Measurements from ENCODE around the gene LRRC1. TPM values are rescaled to one million over a fixed set of nuclear protein-coding genes. Genes with fewer than 3 reads are reported as not detected.

LRRC1 gene
- total RNA-seq, 1 experiment from 2014 or later = 10.3 TPM

DNA sequence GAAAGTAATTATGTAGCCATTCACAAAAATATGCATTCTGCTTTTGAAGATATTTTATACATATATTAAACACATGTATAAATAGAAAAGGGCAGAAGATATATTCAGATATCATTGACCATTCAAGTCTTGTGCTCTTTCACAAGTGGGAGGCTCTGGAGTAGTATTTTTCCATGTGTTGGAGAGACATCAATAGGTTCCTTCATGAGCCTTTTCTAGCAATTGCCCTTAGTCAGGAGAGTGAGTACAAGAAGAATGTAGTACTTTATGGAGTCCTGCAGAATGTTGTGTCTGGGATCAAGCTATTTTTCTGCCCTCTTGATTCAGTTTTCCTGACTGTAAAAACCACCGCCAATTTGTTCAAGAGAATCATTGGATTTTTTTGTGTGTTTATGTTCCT is 117.9 kb downstream of the LRRC1 start:
- no peaks in the 10 kb centered on the region for H3K79me1 ChIP-seq (ENCODE audit: insufficient read depth, low read depth, low read length, poor library complexity, severe bottlenecking)
- Mint-ChIP-seq H3K27ac (no peak overlapping the region), H3K9me3 (no peaks in the 10 kb centered on the region), H3K27me3 (ENCODE audit: low read depth) (no peaks in the 10 kb centered on the region), H3K36me3 (ENCODE audit: insufficient read depth in 1 of 3, low read depth in 3 of 3) (peaks cover 0 to 4% (median 0%) of the 10 kb centered on the region in 3 experiments; a peak in 2 of 7 replicates), H3K4me3 (no peak overlapping the region), H3K4me1 (peaks cover 7 to 13% of the 10 kb centered on the region in 2 experiments)
- no peak overlapping the region for H3K14ac ChIP-seq (ENCODE audit: insufficient read depth, low read length)
- H4K5ac ChIP-seq (ENCODE audit: insufficient read length, low read depth, low read length) = no peak overlapping the region
- H3K27ac ChIP-seq (ENCODE audit: insufficient read length, low read depth, low read length) = no peak overlapping the region
- no peak overlapping the region for H2BK20ac ChIP-seq (ENCODE audit: low read depth, low read length, poor library complexity, severe bottlenecking)
- H3K18ac ChIP-seq (ENCODE audit: insufficient read length, low read depth, low read length) = no peak overlapping the region
- no peaks in the 10 kb centered on the region for H4K20me1 ChIP-seq (ENCODE audit: control insufficient read depth, insufficient read depth, insufficient read length)
- no peak overlapping the region for H3T11ph ChIP-seq (ENCODE audit: low read length)
- no peak overlapping the region for H2AK5ac ChIP-seq (ENCODE audit: insufficient read length, low read length)
- no peaks in the 10 kb centered on the region for H3K23me2 ChIP-seq (ENCODE audit: insufficient read length, low read depth, low read length, poor library complexity, severe bottlenecking)
- H3K56ac ChIP-seq (ENCODE audit: insufficient read length, low read depth, low read length) = no peak overlapping the region
- H4K8ac ChIP-seq (replicated peaks; ENCODE audit: insufficient read length, low read depth, low read length) = no peak overlapping the region
- H3K4me2 ChIP-seq (ENCODE audit: insufficient read depth, insufficient read length, low read length) = no peak overlapping the region
- no peak overlapping the region for H2BK5ac ChIP-seq (ENCODE audit: insufficient read length, low read length)
- no peak overlapping the region for H4K91ac ChIP-seq (ENCODE audit: insufficient read length, low read depth, low read length)
- H3K23ac ChIP-seq (ENCODE audit: insufficient read length, low read depth, low read length) = no peak overlapping the region
- H3K4me1 ChIP-seq (ENCODE audit: insufficient read depth, low read length) = no peaks in the 10 kb centered on the region
- no peak overlapping the region for H3K9ac ChIP-seq (ENCODE audit: extremely low read depth, insufficient read length, low read length)
- no peak for TF ChIP-seq CTCF (conservative IDR thresholded peaks at IDR 0.05)
- WGBS (ENCODE audit: extremely low coverage, insufficient read length, low lambda C conversion rate) = no CpG with 5 or more reads among the region's 1 CpG
- H2BK120ac ChIP-seq (ENCODE audit: low read depth, low read length, poor library complexity, severe bottlenecking) = no peak overlapping the region
- no peak overlapping the region for H3K4ac ChIP-seq (ENCODE audit: low read depth, low read length)
- H3K79me2 ChIP-seq (ENCODE audit: insufficient read depth, low read length) = no peaks in the 10 kb centered on the region
- DNase-seq = no peak
- no peak overlapping the region for H2BK15ac ChIP-seq (ENCODE audit: low read depth, low read length)
- no peak overlapping the region for H2BK12ac ChIP-seq (ENCODE audit: insufficient read length, low read depth, low read length)
- no peaks in the 10 kb centered on the region for H3K27me3 ChIP-seq (ENCODE audit: insufficient read depth, low read length)
- H3K9me3 ChIP-seq (ENCODE audit: control insufficient read depth, low read depth, low read length) = no peaks in the 10 kb centered on the region
- H2AFZ ChIP-seq (ENCODE audit: low read length) = no peak overlapping the region

Measured in H9 (cell line).